GM21526 (cell line): ENCODE data around the gene SH3RF3.
"Not testable (repeated sequence)": the region's sequence is repeated elsewhere in the genome, so short reads cannot be mapped to it uniquely, and the experiment has no call there.

Experiments
- ATAC-seq: cut with Tn5 transposase; IDR thresholded peaks from one replicate; pipeline ENCODE4 v1.9.1; 2021; ENCODE audit warnings: moderate library complexity; ENCODE audit not compliant: unreplicated experiment, low FRiP score

SH3RF3 gene

GRCh38 chr2:109154226-109154625 lies 25.2 kb downstream of the SH3RF3 start:
- no peak for ATAC-seq

GRCh38 chr2:109155553-109156451 lies 26.8 kb downstream of the SH3RF3 start:
- no peak for ATAC-seq

GRCh38 chr2:109157563-109158105 lies 28.6 kb downstream of the SH3RF3 start:
- ATAC-seq, result no peak

- ATAC-seq, result no peak
These were observed 29.2 kb downstream of the SH3RF3 start for GRCh38 chr2:109158237-109158636.

GRCh38 chr2:109159096-109159495 lies 30.1 kb downstream of the SH3RF3 start:
- no peak for ATAC-seq

GRCh38 chr2:109160714-109161440 lies 31.9 kb downstream of the SH3RF3 start:
- no peak for ATAC-seq

- not testable (repeated sequence) for ATAC-seq
These were observed 33.4 kb downstream of the SH3RF3 start for GRCh38 chr2:109162367-109162766.

- ATAC-seq, result no peak
These were observed 34.0 kb downstream of the SH3RF3 start for GRCh38 chr2:109162999-109163398.

- no peak for ATAC-seq
These were observed 35.3 kb downstream of the SH3RF3 start for GRCh38 chr2:109164311-109164710.

GRCh38 chr2:109164739-109165221 lies 35.8 kb downstream of the SH3RF3 start:
- ATAC-seq, result no peak

- ATAC-seq, result no peak
These were observed 37.8 kb downstream of the SH3RF3 start for GRCh38 chr2:109166811-109167210.

GRCh38 chr2:109168086-109168485 lies 39.1 kb downstream of the SH3RF3 start:
- ATAC-seq, result no peak

- ATAC-seq, result no peak
These were observed 39.7 kb downstream of the SH3RF3 start for GRCh38 chr2:109168716-109169115.

GRCh38 chr2:109170645-109171044 lies 41.6 kb downstream of the SH3RF3 start:
- ATAC-seq, result no peak

GRCh38 chr2:109171444-109172334 lies 42.7 kb downstream of the SH3RF3 start:
- ATAC-seq, result no peak

- no peak for ATAC-seq
These were observed 43.6 kb downstream of the SH3RF3 start for GRCh38 chr2:109172556-109173105.

GRCh38 chr2:109173311-109174171 lies 44.5 kb downstream of the SH3RF3 start:
- ATAC-seq, result no peak

GRCh38 chr2:109174214-109174613 lies 45.2 kb downstream of the SH3RF3 start:
- ATAC-seq, result no peak
